OCI-M2 (cell line): ENCODE measurements around the gene ANHX.

ENCODE experiments used
- DNase-seq: peaks from one replicate; lab custom pipeline; 2025; ENCODE audit not compliant: unreplicated experiment; lab: John Stamatoyannopoulos, UW

ANHX gene

DNA sequence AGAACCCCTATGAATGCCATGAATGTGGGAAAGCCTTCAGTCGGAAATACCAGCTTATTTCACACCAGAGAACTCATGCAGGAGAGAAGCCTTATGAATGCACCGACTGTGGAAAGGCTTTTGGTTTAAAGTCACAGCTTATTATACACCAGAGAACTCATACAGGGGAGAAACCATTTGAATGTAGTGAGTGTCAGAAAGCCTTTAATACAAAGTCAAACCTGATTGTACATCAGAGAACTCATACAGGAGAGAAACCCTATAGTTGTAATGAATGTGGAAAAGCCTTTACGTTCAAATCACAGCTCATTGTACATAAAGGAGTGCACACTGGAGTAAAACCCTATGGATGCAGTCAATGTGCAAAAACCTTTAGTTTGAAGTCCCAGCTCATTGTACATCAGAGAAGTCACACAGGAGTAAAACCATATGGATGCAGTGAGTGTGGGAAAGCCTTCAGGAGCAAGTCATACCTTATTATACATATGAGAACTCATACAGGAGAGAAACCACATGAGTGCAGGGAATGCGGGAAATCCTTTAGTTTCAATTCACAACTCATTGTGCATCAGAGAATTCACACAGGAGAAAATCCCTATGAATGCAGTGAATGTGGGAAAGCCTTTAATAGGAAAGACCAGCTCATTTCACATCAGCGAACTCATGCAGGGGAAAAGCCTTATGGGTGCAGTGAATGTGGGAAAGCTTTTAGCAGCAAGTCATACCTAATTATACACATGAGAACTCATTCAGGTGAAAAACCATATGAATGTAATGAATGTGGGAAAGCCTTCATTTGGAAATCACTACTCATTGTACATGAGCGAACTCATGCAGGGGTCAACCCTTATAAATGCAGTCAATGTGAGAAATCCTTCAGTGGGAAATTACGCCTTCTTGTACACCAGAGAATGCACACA is 32.1 kb downstream of the ANHX start:
- DNase-seq, result no peak

GRCh38 chr12:133202493-133203343 is 33.0 kb downstream of the ANHX start:
- DNase-seq, result no peak

DNA sequence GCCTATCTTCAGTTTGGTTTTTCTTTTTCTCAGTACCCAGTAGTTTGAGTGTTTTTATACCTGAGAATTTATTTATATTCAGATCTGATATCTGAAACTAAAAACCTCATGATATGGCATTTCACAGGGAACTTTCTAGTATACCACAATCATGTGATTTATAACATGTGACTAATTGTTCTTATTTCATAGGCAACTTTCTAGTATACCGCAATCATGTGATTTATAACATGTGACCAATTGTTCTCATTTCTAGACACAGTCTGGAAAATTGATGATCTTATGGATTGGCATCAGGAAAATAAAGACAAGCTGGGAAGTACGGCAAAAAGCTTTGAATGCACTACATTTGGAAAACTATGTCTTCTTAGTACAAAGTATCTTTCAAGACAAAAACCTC is 33.8 kb downstream of the ANHX start:
- no peak for DNase-seq

- no peak for DNase-seq
Measured at GRCh38 chr12:133192847-133193246, 42.8 kb downstream of the ANHX start.

DNA sequence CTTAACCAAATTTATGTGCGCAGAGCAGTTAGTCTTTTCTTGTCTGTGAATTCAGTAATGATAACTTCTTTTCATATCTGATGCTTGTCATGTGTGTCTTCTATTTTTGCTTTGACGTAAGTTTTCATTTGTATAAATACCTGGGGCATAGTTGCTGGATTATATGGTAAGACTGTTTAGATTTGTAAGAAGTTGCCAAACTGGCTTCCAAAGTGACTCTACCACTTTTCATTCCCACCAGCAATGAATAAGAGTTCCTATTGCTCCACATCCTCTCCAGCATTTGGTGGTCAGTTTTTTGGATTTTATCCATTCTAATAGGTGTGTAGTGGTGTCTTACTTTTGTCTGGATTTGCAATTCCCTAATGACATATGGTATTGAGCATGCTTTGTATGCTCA is 45.5 kb downstream of the ANHX start:
- no peak for DNase-seq

GRCh38 chr12:133181238-133181959 is 54.3 kb downstream of the ANHX start, which contains the start of gene ZNF268:
Gene ZNF268, plus strand, starts transcription at chr12:133181495. Its CDS starts 503 bp downstream, at chr12:133181998.
- DNase-seq, result peak; percentile 80

DNA sequence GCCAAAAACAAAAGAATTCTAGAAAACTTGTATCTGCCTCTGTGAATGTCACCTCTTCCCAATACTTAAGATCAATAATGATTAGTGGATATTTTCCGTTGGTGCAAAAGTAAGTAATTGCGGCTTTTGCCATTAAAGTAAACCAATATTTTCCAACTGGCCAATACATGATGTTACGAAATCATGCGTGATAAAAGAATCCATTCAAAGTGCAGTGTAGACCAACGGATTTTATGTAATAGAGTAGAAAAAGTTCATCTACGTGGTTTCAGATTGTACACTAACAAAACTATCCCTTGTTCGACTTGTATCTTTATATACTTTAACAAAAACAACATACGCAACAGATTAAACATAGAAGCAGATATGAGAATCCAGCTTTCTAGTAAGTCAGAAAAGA is 55.0 kb downstream of the ANHX start:
- no peak for DNase-seq

GRCh38 chr12:133174901-133175300 is 60.8 kb downstream of the ANHX start:
- no peak for DNase-seq

DNA sequence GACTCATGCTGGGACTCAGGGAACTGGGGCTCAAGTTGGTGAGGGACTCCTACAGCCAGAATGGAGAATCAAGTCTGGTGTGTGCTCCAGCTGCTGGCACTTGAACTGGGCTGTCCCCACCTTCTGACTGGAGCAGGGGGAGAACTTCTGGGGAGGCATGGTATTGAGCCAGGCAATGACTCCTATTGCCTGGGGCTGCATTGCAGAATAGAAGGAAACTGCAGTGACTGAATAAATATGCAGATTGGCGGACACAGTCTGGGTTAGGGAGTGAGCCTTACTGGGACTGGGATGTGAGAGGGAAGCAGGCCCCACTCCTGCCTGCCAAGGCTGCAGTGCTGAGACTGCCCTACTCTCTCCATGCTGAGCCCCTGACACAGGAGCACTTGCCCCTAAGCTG is 63.2 kb downstream of the ANHX start:
- DNase-seq, result no peak
